Cardiac fibroblast (primary cell): ENCODE data around the gene CST9.
"Not testable (repeated sequence)": the region's sequence is repeated elsewhere in the genome, so short reads cannot be mapped to it uniquely, and the experiment has no call there.

Experiments used
- DNase-seq, 2 donors: peaks; one replicate each; pipeline versions ENCODE4 v3.0.0 to v3.0.0-alpha.2; 2010; ENCODE audit warnings: low read depth in 2 of 2
- H3K4me3 ChIP-seq, 2 donors: replicated peaks in 1 of 2; 1 replicate in 1 of 2; 2 replicates in 1 of 2; pipeline ENCODE4 v1.5.1; 2011; ENCODE audit warnings: low read depth in 2 of 2, low read length in 2 of 2, mild to moderate bottlenecking in 2 of 2, moderate library complexity in 1 of 2
- CTCF ChIP-seq: IDR thresholded peaks from one replicate; pipeline ENCODE4 v1.5.1; 2011; ENCODE audit warnings: low read depth, mild to moderate bottlenecking, low read length, inconsistent platforms

CST9 gene

GRCh38 chr20:23584434-23585199 lies 21.1 kb downstream of the CST9 start:
- no peak for DNase-seq
- TF ChIP-seq CTCF: no peak
- H3K4me3 ChIP-seq: no peak overlapping the region

- H3K4me3 ChIP-seq: no peak overlapping the region
- no peak for DNase-seq
- no peak for TF ChIP-seq CTCF
These were observed 22.2 kb downstream of the CST9 start for GRCh38 chr20:23583526-23583925.

GRCh38 chr20:23582293-23582692 lies 23.4 kb downstream of the CST9 start:
- TF ChIP-seq CTCF: no peak
- DNase-seq: no peak
- H3K4me3 ChIP-seq: no peak overlapping the region

- DNase-seq: not testable (repeated sequence)
These were observed 23.9 kb downstream of the CST9 start for GRCh38 chr20:23581833-23582232.

GRCh38 chr20:23574977-23575376 lies 30.7 kb downstream of the CST9 start:
- no peak for TF ChIP-seq CTCF

More at GRCh38 chr20:23581833-23582232, 23.9 kb downstream of the CST9 start:
- H3K4me3 ChIP-seq: not testable (repeated sequence)

GRCh38 chr20:23570178-23570760 lies 35.4 kb downstream of the CST9 start:
- no peak overlapping the region for H3K4me3 ChIP-seq
- no peak for DNase-seq
- no peak for TF ChIP-seq CTCF

More at GRCh38 chr20:23574977-23575376, 30.7 kb downstream of the CST9 start:
- DNase-seq: no peak
- H3K4me3 ChIP-seq: no peak overlapping the region

GRCh38 chr20:23569570-23569969 lies 36.1 kb downstream of the CST9 start:
- H3K4me3 ChIP-seq: no peak overlapping the region
- DNase-seq: no peak
- no peak for TF ChIP-seq CTCF
